ENCODE measurements around the gene PDE2A.

GRCh38 chr11:72712841-72713240, 38.6 kb upstream of the PDE2A start:
- TF ChIP-seq CTCF (IDR thresholded peaks at IDR 0.05) (no peak), POLR2A (IDR thresholded peaks at IDR 0.05) (no peak)

All from uterus (tissue), 2 donors.